Measurements from ENCODE around the gene MRPL19.

- TF ChIP-seq ELF1 (CRISPR knock-in tag; IDR thresholded peaks at IDR 0.05) (no peak), ZNF660 (CRISPR knock-in tag; IDR thresholded peaks at IDR 0.05; ENCODE audit: borderline replicate concordance, low read depth) (no peak), POLR2AphosphoS2 (IDR thresholded peaks at IDR 0.05; ENCODE audit: low read depth, low read length) (no peak), ZNF629 (CRISPR knock-in tag; conservative IDR thresholded peaks at IDR 0.05) (no peak), MAX (IDR thresholded peaks at IDR 0.05) (no peak), MTF1 (CRISPR knock-in tag; IDR thresholded peaks at IDR 0.05) (no peak), EP300 (IDR thresholded peaks at IDR 0.05; ENCODE audit: low read depth in 2 of 2, low read length in 2 of 2) (no peak), EP300 (CRISPR knock-in tag; IDR thresholded peaks at IDR 0.05; ENCODE audit: borderline replicate concordance) (no peak), ZUFSP (CRISPR knock-in tag; IDR thresholded peaks at IDR 0.05; ENCODE audit: borderline replicate concordance) (no peak), POLR2AphosphoS5 (IDR thresholded peaks at IDR 0.05; ENCODE audit: low read depth, low read length) (no peak)
These were observed 91.4 kb downstream of the MRPL19 start for GRCh38 chr2:75737961-75738360.

Measured in HepG2 (cell line).